ENCODE measurements around the gene WDR37.

- TF ChIP-seq, protein P1, sequence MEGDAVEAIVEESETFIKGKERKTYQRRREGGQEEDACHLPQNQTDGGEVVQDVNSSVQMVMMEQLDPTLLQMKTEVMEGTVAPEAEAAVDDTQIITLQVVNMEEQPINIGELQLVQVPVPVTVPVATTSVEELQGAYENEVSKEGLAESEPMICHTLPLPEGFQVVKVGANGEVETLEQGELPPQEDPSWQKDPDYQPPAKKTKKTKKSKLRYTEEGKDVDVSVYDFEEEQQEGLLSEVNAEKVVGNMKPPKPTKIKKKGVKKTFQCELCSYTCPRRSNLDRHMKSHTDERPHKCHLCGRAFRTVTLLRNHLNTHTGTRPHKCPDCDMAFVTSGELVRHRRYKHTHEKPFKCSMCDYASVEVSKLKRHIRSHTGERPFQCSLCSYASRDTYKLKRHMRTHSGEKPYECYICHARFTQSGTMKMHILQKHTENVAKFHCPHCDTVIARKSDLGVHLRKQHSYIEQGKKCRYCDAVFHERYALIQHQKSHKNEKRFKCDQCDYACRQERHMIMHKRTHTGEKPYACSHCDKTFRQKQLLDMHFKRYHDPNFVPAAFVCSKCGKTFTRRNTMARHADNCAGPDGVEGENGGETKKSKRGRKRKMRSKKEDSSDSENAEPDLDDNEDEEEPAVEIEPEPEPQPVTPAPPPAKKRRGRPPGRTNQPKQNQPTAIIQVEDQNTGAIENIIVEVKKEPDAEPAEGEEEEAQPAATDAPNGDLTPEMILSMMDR (IDR thresholded peaks at IDR 0.05): no peak
- TF ChIP-seq, protein P2, sequence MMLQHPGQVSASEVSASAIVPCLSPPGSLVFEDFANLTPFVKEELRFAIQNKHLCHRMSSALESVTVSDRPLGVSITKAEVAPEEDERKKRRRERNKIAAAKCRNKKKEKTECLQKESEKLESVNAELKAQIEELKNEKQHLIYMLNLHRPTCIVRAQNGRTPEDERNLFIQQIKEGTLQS (CRISPR knock-in tag; conservative IDR thresholded peaks at IDR 0.05): no peak
- TF ChIP-seq ZNF416 (CRISPR knock-in tag; IDR thresholded peaks at IDR 0.05) (no peak), NFYB (CRISPR knock-in tag; conservative IDR thresholded peaks at IDR 0.05; ENCODE audit: low read depth) (no peak), ATF1 (CRISPR knock-in tag; IDR thresholded peaks at IDR 0.05) (no peak), NR3C1 (CRISPR knock-in tag; conservative IDR thresholded peaks at IDR 0.05; ENCODE audit: low read depth) (no peak), ELF4 (CRISPR knock-in tag; IDR thresholded peaks at IDR 0.05; ENCODE audit: low read depth) (no peak), TEAD4 (CRISPR knock-in tag; IDR thresholded peaks at IDR 0.05) (no peak), CBFB (CRISPR knock-in tag; IDR thresholded peaks at IDR 0.05; ENCODE audit: low read depth) (no peak), ETV6 (CRISPR knock-in tag; IDR thresholded peaks at IDR 0.05) (no peak)
- TF ChIP-seq, protein P3, sequence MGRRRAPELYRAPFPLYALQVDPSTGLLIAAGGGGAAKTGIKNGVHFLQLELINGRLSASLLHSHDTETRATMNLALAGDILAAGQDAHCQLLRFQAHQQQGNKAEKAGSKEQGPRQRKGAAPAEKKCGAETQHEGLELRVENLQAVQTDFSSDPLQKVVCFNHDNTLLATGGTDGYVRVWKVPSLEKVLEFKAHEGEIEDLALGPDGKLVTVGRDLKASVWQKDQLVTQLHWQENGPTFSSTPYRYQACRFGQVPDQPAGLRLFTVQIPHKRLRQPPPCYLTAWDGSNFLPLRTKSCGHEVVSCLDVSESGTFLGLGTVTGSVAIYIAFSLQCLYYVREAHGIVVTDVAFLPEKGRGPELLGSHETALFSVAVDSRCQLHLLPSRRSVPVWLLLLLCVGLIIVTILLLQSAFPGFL (CRISPR knock-in tag; IDR thresholded peaks at IDR 0.05; ENCODE audit: borderline replicate concordance): no peak
- TF ChIP-seq, protein P4, sequence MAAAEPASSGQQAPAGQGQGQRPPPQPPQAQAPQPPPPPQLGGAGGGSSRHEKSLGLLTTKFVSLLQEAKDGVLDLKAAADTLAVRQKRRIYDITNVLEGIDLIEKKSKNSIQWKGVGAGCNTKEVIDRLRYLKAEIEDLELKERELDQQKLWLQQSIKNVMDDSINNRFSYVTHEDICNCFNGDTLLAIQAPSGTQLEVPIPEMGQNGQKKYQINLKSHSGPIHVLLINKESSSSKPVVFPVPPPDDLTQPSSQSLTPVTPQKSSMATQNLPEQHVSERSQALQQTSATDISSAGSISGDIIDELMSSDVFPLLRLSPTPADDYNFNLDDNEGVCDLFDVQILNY (CRISPR knock-in tag; IDR thresholded peaks at IDR 0.05): no peak
- TF ChIP-seq, protein P5, sequence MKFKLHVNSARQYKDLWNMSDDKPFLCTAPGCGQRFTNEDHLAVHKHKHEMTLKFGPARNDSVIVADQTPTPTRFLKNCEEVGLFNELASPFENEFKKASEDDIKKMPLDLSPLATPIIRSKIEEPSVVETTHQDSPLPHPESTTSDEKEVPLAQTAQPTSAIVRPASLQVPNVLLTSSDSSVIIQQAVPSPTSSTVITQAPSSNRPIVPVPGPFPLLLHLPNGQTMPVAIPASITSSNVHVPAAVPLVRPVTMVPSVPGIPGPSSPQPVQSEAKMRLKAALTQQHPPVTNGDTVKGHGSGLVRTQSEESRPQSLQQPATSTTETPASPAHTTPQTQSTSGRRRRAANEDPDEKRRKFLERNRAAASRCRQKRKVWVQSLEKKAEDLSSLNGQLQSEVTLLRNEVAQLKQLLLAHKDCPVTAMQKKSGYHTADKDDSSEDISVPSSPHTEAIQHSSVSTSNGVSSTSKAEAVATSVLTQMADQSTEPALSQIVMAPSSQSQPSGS (CRISPR knock-in tag; IDR thresholded peaks at IDR 0.05; ENCODE audit: borderline replicate concordance, low read depth): no peak
- TF ChIP-seq, protein P6, sequence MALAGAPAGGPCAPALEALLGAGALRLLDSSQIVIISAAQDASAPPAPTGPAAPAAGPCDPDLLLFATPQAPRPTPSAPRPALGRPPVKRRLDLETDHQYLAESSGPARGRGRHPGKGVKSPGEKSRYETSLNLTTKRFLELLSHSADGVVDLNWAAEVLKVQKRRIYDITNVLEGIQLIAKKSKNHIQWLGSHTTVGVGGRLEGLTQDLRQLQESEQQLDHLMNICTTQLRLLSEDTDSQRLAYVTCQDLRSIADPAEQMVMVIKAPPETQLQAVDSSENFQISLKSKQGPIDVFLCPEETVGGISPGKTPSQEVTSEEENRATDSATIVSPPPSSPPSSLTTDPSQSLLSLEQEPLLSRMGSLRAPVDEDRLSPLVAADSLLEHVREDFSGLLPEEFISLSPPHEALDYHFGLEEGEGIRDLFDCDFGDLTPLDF (CRISPR knock-in tag; IDR thresholded peaks at IDR 0.05): no peak
Observed at GRCh38 chr10:1115607-1115955, 59.4 kb downstream of the WDR37 start.

Data from WTC11 (cell line).